Activated CD4-positive, CD25-positive, alpha-beta regulatory T cell treated with anti-CD3 and anti-CD28 coated beads, Interleukin-2, amount 50 U/mL, for 72 hours (primary cell): ENCODE measurements around the gene B4GAT1.
"Not testable (repeated sequence)": the region's sequence is repeated elsewhere in the genome, so short reads cannot be mapped to it uniquely, and the experiment has no call there.

Experiments used
- DNase-seq: peaks from one replicate; pipeline ENCODE4 v3.0.0; 2021

B4GAT1 gene

GRCh38 chr11:66362481-66363147 is 15.2 kb upstream of the B4GAT1 start:
- DNase-seq, result no peak

GRCh38 chr11:66361502-66361941 is 14.1 kb upstream of the B4GAT1 start:
- DNase-seq, result no peak

DNA sequence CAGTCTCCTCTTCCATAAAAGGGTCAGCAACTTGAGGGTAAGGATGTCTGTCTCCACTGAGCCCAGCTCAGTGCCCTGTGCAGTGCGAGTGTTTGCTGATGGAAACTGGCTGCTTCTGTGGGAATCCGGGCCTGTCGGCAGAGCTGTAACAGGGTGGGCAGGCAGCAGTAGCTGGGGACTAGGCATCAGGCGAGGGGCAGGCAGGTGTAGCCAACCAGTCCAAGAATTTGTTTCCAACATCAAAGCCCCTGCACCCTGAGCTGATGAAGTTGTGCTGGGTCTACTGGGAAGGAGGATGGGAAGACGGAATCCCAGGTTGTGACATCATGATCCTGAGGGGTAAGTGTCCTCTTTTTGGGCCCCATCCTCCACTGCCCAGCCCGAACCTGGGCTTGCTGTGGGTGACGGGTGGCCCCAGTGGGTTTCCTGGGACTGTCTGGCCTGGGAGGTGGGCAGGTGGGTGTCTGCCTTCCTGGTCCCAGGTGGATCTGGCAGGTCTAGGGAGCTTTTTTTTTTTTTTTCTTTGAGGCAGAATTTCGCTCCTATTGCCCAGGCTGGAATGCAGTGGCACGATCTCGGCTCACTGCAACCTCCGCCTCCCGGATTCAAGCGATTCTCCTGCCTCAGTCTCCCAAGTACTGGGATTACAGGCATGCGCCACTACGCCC is 13.1 kb upstream of the B4GAT1 start:
- DNase-seq, result no peak

DNA sequence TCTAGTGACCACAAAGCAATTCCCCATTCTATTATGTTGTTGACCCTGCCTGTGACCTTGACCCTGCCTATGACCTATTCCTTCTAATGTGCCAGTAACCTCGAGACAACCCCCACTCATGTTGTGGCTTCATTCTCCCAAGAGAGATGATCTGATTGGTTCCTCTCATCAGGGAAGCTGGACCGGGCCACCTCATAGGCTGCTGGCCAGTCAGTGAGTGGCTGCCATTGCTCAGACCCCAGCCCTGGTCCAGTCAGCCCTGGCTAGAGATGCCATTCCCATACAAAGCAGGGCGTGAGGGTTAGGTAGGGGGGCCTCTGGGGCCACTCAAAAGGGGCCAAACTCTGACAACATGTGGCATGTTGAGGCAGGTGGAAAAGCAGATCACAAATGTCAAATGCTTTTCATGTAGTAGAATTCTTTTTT is 12.2 kb upstream of the B4GAT1 start:
- DNase-seq, result no peak

GRCh38 chr11:66350560-66351235 is 3.3 kb upstream of the B4GAT1 start:
- not testable (repeated sequence) for DNase-seq

GRCh38 chr11:66349084-66349386 is 1.6 kb upstream of the B4GAT1 start:
- no peak for DNase-seq

- peak; percentile 38 for DNase-seq
Observed at GRCh38 chr11:66346476-66347424, 679 bp downstream of the B4GAT1 start.

DNA sequence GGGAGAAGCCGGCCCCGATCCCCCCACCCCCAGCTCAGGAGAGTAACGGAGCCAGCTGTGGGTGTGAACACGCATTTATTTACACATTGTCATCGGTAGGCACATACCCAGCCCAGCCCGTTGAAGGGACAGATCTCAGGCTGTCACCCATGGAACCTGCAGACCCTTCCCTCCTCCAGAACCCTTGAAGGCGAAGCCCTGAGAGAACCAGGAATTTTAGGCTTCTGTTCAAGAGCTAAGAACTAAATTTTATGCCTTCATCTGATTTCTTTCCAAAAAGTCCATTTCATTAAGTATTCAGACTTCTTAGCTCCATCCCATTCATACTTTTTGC is 2.1 kb downstream of the B4GAT1 start:
- no peak for DNase-seq

- DNase-seq, result peak; percentile 93
Observed at GRCh38 chr11:66344550-66345315, 2.7 kb downstream of the B4GAT1 start, which contains the start of gene BRMS1. TSS of gene BRMS1 (minus strand) at chr11:66345104. CDS start at chr11:66342234, 2,870 bp downstream.

GRCh38 chr11:66343176-66343575 is 4.3 kb downstream of the B4GAT1 start:
- DNase-seq, result no peak

DNA sequence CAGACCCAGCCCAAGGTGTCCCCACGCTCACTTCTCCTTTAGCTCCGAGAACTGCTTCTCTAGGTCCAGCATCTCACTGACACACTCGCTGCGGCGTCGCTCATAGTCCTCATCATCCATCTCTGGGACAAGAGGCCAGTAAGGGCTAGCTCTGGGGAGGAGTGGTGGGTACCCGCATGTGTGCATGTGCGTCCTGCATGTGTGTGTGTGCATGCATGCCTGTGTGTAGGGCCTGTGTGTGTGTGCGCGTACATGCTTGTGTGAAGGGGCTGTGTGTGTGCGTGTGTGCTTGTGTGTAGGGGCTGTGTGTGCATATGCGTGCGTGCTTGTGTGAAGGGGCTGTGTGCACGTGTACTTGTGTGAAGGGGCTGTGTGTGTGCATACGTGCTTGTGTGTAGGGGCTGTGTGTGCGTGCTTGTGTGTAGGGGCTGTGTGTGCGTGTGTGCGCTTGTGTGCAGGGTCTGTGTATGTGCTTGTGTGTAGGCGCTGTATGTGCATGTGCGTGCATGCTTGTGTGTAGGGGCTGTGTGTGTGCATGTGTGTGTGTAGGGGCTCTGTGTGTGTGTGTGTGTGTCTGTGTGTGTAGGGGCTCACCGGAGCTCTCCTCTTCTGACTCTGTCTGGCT is 5.8 kb downstream of the B4GAT1 start:
- no peak for DNase-seq

DNA sequence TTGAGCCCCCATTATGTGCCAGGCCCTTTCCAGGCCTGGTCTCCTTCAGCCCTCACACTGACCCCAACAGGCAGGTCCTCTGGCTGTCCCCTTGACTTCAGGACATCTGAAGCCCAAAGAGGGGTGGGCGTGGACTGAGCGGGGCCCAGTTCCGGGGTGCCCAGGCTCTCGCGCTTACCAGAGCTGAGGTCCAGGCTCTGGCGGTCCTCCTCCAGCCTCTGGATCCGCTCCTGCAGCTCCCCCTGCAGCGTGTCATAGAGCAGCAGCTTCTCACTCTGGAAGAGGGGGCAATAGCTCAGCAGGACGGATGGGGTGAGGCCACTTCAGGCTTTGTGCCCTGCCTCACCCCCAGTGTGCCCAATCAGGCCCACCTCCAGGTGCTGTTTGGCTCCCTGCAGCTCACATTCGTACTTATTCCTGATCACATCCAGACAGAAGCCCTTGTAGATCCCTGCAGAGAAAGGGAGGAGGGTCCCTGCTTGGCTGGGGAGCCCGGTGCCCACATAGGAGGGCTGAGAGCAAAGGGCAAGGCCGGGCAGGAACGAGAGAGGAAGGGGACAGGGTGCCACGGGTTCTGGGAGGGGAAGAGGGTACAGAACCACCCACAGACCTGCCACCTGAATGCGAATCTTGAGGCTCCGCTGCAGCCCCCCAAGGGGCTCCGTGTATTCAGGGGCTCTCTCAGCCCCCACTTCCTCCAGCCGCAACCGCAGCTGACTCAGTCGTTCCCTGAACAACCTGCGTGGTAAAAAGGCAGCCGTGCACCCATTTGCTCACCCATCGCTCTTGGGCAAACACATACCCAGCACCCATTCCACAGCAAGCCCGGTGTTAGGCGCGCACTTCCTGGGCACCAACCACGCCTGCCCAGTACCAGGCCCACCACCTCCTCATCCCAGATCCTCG is 6.6 kb downstream of the B4GAT1 start:
- DNase-seq, result no peak

DNA sequence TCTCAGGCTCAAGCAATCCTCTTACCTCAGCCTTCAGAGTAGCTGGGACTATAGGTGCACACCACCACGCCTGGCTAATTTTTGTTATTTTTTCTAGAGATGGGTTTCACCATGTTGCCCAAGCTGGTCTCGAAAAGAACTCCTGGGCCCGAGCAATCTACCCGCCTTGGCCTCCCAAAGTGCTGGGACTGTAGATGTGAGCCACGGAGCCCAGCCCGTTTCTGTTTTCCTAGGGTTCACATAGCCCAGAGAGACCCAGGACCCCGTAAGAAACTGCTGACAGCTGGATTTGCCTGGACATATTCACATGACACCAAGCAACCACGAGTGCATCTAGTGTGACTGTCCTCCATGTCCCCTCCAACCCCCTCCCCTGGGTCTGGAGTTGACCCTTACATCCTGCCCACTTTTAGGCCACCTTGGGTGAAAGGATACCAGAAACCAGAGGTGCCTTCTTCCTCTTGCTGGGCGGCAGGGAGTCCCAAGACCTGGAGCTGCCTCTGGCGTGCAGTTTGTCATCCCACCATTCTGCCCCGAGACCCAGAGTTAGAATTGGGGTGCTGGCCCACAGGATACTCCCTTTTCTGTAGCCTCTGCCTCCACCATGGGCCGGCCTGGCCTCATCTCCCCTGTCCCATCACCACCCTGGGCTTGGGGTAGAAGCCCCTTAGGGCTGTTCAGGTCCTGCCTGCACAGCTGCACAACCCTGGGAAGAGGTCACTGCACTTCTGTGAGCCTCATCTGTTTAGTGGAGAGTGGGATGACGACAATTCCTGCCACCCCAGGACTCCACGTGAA is 7.5 kb downstream of the B4GAT1 start:
- DNase-seq, result no peak

GRCh38 chr11:66339162-66339675 is 8.2 kb downstream of the B4GAT1 start:
- DNase-seq, result no peak

DNA sequence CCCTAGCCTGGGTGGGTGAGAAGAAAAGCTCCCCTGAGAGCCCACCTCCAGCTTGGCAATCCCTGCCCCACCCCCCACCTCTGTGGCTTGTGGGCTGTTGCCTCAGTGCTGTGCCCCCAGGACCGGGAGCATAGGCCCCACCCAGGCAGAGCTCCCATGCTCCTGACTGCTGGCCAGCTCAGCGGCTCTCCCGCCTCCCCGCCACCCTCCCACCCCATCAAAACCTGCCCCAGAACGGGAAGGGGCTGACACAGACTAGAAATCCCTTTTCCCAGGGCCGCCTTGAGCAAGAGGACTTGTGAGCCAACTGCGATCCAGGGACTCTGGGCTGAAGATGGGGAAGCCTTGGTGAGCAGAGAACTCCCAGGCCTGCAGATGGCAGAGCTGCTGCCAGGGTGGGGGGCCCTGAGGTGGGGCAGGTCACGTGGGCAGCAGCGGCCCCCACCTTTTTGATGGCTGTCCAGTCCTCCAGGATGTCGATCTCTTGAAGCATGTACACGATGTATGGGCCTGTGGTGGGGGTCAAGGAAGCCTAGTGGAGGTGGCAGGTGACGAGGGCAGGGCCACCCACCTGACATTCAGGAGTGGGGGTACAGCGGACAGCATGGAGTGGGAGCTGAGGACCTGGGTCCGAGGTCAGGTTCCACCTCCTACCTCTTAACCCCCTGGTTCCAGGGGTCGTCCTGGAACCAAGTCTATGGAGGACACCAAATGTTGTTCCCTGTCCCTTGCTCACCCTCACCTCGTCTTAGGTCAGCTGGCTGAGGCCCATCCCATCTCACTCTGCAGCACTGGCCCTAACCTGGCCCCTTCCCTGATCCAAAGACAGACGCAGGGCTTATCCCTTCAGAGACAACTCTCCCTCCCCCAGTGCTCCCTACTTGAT is 8.9 kb downstream of the B4GAT1 start:
- no peak for DNase-seq

DNA sequence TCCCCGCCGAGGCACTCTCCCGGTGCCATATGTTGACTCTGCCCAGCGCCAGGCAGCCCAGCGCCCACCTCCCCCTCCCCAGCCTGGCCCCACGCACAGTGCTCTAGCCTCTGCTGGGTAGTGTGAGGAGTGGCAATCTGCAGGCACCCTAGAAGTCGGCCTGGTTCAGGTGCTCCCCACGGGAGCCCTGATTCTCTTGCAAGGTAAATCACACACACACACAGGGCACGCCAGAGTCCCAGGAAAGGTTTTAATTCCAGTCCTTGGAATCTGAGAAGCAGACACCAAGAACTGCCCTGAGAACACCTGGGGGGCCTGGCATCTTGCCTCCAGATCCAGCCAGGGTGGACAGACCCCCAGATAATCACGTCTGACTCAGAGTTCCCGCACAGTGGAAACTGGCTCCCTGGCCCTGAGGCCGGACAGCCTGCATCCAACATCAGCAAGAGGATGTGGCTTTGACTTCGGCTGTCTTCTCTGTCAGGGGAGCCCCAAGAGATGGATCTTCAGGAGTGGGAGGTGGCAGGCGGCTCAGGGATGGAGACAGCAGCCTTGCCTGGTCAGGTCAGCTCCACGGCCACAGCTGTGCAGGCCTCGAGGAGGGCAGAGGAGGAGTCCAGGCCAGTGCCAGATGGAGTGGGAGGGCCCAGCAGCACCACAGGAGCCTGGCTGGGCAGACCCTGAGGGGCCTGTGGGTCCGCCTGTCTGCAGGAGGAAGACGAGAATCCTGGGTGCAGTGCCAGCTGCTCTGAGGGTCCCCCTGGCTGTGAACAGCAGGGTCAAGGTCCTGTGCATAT is 10.1 kb downstream of the B4GAT1 start:
- no peak for DNase-seq

DNA sequence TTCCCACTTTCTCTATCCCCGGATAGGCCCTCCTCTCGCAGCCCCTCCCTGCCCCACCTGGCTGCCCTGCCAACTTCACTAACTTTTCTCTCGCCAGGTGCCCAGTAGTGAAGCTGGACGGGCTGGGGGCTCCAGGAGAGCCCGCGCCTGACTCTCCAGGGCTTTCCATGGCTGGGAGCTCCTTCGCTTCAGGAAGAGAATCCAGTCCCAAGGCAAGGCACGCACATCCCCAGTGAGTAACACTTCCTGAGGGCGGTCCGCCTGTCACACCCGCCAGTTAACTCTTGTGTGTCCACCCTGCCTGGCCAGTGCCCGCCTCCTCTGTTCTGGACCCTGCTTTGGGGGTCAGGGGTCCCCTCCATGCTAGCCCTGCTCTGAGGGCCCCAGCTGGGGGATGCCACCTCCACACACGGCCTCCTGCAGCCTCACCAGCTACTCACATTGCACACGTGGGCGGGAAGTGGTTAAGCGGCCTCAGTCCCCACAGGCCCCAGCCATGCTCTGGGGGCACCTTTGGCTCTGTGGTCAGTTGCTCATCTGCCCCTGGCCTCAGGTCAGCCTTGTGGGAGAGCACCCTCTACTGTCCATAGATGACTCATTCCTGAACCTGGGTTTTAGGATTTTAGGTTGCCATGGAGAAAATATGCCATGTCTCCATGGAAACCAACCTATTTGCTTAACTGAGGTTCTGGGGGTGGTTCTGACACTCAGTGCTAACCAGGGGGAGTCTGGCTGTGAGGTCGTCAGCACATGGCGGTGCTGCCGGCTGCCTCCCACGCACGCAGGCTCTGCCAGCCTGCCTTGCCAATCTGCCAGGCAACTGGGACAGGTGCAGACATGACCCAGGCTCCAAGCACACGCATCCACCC is 11.0 kb downstream of the B4GAT1 start, which contains the start of gene RIN1:
TSS of gene RIN1 (minus strand) at position 201 of the 869 bp plus-strand sequence. CDS start at position 169, 32 bp downstream.
- DNase-seq, result peak; percentile 78
